ENCODE measurements around the gene VPS50.

- no peak for TF ChIP-seq POLR2AphosphoS5 (IDR thresholded peaks at IDR 0.05)
- no peak for TF ChIP-seq CTCF (IDR thresholded peaks at IDR 0.05)
- TF ChIP-seq POLR2A (IDR thresholded peaks at IDR 0.05) = no peak
Observed at GRCh38 chr7:93350338-93350737, 118.2 kb downstream of the VPS50 start.
